Stimulated activated CD4-positive, alpha-beta T cell treated with anti-CD3 and anti-CD28 coated beads, Interleukin-2, amount 100 ng/mL, for 4 hours (primary cell): Measurements from ENCODE around the gene BTBD9.

Experiments used
- DNase-seq: peaks from one replicate; pipeline ENCODE4 v3.0.0-alpha.2; 2020; ENCODE audit warnings: low read depth

BTBD9 gene

DNA sequence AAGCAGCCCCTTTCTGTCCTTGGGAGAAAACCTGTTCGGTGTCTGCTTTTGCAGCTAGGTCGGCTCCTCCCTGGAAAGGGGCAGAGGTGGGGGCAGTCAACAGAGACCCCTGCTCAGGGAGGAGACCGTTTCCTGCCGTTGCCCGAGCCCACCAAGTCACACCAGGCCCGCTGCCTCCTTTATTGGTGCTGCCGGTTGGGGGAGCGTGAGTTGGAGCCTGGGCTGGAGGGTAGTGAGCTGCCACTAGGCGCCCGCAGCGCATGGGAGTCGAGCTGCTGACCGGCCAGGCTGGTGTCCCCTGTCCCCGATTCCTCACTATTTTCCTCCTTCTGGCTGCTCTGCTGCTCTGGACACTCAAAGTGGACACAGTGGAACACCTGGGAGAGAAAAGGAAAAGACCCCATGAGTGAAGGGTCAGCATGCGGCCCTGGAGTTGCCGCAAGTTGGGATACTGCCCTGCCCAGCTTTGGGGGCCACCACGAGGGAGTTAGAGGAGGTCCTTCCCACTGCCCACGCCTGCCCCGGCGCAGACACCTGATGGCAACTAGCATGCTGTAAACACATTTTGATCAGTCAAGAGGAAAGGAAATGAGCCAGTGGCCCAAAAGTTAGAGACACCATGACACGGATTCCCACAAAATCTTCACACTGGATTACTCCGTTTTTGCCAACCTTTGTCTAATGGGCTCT is 464.8 kb downstream of the BTBD9 start:
- no peak for DNase-seq

DNA sequence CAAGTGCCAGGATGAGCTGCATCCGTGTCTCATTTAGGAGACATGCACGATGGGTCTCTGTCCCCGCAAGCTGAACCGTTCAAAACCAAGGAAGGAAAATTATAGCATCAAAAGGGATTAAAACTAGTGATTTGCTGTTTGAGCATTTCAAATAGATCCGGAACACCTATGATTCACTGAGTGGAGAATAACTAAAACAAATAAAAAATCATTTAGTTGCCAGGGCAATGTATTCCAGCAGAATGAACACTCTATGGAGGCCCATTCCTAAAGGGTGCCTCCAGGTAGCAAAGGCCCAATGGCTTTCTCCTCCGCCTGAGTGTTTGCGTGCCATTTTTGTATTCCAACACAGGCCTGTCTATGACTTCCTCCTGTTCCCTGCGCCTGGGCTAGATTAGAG is 465.4 kb downstream of the BTBD9 start:
- DNase-seq = no peak

DNA sequence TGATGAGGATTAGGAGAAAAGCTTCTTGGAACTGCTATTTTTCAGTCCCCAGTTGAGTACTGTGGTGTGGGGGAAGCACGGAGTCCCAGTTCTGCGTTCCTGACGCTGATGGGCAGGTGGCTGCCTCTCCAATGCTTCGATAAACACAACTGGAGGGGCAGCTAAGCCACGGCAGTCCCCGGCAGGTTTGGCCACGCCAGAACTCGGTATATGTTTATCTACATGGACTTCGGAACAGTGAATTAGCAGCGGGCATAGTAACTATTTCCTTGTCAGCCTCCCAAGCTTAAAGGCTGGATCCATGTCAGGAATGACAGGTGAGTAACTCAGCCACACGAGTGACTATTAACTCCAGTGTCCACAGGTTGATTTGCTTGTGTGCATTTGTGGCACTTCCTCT is 465.8 kb downstream of the BTBD9 start:
- DNase-seq = no peak

DNA sequence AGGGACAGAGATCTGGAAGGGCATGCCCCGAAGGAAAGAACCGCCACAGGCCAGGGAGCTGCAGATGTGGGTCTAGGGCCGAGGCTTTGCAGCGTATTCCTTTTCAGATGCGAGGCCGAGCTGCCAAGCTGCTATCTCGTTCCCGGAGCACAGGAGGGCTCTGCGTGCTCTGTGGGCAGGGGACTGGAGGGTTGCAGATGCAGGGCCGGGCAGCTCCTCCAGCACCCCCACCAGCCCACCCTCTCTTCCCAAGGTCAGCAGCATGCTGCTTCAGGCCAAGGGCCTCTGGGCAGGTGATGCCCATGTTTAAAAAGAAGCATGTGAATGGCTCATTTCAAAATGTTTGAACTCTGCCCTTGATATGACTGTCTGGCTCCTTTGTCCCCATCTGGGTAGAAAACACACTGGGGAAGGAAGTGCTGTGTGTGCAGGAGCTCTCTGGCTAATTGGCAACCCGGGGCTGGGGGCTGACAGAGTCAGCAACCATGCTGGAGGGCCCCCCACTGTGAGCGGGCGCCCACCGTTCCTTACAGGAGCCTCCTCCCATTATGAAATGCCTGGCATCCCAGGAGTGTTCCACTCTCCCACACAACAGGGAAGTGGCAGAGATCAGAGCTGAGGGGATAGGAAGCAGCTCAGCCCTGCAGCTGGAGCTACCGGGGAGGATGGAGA is 466.9 kb downstream of the BTBD9 start:
- DNase-seq = no peak

DNA sequence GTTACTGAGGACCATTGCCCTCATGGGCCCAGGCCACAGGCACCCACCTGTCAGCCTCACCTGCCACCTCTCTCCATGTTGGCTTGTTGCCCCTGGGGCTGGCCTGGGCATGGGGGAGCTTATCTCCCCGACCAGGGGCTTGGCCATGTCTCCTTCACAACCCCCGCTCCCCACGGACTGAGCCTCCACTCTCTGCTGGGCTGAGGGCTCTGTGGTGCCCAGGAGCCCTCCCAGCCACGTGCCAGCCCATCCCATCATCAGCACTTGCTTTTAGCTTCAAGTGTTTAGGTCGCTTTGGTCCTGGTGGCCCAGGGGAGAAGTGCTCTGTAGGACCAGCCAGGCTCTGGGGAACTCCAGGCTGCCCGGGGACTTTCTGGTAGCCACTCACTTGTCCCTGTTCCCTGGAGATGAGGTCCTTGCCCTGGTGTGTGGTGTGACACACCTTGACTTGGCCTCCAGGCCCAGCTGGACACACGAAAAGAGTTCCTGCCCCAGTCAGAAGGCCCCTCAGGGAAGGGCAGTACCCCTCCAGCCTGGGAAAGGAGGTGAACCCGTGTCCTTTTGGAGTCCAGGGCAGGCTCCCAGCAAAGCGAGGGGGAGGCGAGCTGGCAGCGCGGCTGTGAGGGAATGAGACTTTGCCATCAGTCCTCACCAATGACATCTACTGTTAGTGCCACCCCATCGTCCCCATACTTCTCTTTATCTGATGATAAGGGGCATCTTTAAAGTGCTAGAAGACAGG is 467.6 kb downstream of the BTBD9 start:
- no peak for DNase-seq

DNA sequence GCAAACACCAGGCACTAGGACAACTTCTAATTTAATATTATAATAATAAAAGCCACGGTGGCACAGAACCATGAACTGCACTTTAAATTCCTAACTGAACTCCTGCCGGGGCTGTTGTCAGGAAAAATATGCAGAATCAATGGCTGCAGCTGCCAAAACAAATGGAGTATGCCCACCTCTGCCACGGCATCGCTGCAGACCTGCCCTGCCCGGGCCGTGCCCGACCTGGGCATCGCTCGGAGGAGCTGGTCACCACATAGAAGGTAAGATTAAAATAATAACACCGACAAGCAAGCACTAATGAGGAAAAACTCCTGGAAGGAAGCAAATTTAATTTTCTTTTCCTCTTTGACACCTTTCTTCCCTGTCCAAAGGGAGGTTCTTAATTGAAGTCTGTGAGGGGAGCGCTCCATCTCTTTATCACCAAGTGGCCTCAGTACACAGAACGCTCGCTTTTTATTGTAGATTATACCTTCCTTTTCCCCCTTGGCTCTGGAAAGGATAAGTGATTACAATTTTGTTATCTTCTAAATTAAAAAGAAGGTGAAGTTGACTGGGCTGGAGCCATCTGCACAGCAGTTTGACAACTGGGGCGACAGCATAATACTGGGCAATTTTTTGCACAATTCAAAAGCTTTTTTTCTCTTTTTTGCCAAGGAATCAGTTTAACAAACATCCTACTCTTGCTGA is 468.9 kb downstream of the BTBD9 start:
- no peak for DNase-seq

DNA sequence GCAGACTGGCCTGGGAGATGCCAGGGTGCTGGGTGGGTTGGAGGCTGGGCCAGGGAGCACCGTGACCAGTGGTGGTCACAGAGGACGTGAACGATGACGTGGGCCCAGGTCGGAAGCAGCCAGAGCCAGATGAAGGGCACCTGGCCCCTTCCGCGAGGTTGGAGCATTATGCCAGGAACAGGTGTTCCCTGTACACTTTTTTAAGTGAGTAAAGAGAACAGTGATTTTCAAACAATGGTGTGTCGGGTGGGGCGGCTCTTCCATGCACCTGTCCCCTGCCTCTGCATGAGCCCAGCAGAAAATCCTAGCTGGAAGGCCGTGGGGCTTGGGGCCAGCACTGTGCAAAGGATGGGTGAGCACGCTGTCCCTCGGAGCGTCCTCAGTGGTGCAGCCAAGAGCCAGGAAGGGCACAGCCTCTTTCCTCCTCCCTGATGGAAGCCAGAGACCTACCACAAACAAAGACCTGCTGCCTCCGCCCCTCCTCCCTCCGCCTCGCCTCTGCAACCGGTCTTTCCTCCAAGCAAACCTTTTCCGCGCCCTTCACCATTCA is 469.7 kb downstream of the BTBD9 start:
- DNase-seq = no peak

DNA sequence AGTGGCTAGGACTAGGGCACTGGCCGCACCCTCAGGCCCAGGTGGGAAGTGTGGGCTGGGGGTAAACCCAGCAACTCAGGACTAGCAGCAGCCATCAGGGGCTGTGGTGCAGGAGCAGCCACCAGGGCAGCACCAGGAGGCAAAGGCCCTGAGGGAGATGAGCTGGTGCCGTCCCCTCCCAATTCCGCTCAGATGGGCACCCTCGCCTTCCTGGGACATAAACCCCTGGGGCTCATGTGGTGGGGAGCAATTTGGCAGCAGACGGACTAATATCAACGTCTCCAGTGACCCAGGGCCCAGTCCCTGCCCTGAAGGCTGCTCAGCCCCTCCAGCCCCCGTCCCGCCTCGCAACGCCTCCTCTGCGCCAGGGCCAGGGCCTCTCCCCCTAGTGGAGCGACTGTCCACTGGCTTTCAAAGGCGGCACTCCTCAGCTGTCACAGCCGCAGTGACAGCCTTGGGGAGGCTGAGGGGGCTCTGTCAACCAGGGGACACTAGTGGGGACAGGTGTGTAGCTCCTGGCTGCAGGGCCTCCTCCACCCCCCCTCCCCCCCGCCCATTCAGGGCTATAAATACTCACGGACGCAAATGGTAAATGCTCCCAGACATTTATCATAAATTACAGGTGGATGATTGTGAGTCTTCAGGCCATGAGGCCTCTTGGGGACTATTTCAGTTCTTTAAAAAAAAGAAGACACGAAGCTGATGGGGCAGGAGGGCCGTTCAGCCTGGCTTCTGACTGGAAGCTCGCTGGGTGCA is 470.3 kb downstream of the BTBD9 start:
- no peak for DNase-seq

DNA sequence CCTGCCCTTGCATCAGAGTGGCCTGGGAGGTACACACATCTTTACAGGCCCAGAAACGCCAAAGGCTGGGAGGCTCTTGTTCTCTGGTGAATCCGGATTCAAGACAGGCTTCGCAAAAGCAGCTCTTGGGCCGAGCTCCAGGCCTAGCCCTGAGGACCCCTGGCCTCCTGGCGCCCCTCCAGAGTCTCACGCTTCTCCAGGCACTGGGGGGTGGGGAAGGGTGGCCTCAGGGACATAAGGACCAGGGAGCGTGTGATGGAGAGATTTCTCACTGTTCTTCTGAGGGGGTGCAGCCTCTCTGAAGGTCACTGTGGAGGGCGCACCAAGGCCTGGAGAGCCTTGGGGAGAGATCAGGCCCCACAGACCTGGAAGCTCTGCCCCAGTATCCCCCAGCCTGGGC is 471.0 kb downstream of the BTBD9 start:
- no peak for DNase-seq

DNA sequence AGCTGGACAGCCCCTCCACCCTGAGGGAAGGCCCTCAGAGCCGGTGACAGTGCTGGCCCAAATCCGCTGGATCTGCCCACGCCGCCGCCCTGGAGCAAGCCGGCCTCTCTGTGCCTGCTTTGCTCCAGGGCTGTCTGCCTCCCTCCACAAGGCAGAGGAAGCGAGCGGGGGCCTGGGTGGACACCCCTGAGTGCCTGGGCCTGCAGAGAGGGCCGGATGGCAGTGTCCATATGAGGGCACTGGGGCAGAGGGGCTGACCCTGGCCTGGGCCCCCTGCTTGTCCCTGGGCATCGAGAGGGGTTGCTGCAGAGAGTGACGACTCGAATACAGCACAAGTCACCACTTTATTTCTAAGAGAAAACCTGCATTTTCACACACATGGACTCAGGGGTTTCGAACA is 471.6 kb downstream of the BTBD9 start:
- no peak for DNase-seq

DNA sequence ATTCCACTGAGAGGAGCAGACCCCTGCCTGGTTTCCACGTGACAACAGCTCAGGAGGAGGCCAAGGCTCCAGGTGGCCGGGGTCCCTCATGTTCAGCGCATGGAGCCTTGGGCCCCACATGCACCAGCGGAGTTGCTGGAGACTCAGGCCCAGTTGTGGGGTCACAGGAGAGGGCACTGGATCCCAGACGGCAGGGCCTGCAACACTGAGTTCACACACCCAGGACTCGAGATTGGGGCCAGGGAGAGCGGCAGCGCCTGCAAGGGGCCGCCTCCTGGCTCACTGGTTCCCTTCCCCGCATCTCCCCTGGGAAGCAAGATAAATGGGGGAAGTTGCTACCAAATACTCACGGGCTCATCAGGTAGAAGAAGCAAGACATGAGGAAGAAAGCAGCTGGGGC is 472.1 kb downstream of the BTBD9 start:
- no peak for DNase-seq

DNA sequence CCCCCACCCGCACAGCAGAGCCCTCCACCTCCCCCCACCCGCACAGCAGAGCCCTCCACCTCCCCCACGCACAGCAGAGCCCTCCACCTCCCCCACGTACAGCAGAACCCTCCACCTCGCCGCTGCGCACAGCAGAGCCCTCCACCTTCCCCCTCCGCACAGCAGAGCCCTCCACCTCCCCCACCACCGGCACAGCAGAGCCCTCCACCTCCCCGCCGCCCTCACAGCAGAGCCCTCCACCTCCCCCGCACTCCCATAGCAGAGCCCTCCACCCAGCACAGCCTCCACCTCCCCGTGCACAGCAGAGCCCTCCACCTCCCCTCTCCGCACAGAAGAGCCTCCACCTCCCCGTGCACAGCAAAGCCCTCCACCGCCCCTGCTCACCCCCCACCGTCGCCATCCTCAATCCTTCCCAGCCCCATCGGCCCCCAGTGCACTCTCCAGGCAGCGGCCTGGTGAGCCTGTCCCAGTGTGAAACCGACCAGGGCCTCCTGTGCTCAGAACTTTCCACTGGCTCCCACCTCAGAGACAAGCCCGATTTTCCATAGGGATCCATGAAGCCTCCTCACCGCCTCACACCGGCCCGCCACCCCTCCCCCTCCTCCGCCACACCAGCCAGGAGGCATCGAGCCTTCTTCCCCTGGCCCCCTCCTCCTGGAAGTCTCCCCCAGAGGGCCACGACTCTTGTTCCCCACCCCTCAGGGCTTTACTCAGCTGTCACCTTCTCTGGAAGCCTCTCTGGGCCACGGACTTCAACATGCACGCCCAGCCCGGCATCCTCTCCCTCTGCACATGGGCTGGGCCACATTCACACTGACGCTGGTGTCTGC is 473.1 kb downstream of the BTBD9 start:
- no peak for DNase-seq

DNA sequence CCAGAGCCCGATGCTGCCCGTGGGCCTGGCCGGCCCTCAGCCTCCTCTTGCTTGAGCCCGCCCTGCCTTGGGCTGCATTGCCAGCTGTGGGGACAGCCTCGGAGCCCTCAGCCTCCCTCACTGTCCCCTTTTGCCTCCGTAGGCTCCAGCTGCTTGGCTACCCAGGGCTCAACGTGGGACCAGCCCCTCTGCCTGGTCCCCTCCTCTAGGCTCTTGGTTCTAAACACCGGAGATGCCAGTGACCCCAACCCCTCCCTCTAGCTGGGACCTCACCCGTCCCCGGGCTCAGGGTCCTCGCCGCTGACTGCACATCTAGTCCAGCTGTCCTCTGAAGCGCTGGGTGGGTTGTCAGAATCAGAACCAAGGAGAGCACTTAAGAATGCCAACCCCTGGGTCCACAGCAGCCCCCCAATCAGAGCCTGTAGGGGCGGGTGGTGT is 475.0 kb downstream of the BTBD9 start:
- DNase-seq = no peak

DNA sequence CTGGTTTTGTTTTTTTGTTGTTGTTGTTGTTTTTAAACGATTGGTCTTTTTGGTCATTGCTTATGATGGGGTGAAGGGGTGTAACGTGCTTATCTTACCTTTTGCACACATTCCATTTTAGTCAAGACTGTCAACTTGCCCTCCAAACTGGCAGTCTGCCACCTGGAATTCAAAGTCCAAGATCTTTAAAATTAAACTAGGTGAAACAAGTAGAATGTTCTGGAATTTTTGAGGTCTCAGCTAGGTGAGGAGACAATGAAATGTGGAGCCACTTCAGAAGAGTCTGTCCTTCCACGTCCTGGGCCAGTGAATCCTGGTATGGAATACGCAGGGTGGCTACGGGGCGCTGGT is 475.6 kb downstream of the BTBD9 start:
- no peak for DNase-seq

DNA sequence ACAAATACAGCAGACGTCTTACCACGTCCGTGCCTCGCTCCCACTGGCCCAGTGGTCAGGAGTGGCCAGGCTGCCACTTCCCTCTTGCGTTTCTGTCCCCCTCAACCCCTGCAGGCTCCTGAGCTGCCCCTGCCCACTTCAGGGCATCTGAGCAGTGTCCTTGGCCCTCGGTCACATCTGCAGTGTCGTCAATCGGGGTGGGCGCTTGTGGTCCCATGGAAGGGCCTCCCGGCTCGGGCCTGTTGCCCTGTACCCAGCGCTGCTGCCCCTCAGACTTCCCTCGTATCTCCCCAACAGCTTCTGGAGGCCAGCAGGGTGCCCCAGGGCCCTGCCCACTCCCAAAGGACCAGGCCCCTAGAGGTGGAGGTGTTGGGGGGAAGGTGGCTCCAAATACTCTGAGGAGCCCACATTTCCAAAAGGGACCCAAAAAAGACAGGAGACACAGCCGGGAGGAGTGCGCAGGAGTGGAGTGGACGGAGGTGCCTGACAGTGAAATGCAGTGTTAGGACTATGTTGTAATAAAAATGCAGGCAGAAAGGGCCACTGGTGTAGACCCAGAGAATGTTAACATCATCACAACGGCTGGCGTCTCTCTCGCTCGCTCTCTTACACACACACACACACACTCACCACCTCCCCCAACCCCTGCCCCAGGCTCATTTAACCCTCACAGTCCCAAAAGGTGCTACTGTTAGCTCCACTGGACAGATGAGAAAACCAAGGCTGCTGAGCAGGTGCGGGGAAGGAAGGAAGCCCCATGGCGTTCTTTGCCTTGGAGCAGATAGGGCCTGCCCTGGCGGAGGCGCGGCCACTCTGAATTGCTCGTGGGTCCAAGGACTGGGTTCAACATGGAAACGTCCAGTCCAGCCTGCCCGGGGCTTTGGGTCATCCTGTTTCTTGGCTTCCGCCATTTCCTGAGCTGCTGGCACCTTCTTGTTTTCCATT is 476.3 kb downstream of the BTBD9 start:
- no peak for DNase-seq

DNA sequence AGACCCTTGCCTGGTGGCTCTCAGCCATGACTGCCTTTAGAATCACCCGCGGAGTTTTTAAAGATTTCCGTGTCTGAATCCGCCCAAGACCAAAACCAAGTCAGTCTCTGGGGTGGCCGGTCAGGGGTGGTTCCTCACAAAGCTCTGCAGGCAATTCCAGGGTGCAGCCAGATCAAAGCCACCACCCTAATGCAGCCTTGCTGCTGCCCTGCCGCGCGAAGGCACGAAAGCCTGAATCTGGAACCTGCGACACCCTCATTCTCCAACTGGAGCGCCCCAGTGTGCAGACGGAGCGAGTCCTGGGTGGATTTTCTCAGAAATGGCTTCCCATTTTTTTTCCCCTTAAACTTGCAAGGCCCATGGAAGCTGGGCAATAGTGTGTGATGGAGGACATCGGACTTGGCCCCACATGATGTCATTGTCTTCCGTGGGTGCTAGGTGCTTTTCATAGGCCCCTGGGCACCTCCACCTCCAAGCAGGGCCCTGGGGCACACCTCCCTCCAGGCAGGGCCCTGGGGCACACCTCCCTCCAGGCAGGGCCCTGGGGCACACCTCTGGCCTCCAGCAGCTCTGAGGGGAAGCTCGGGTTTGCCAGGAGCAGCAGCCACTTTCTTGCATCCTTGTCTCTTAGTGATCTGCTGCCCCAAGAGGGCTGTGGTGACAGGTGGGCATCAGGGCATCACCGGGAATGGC is 477.1 kb downstream of the BTBD9 start:
- no peak for DNase-seq

DNA sequence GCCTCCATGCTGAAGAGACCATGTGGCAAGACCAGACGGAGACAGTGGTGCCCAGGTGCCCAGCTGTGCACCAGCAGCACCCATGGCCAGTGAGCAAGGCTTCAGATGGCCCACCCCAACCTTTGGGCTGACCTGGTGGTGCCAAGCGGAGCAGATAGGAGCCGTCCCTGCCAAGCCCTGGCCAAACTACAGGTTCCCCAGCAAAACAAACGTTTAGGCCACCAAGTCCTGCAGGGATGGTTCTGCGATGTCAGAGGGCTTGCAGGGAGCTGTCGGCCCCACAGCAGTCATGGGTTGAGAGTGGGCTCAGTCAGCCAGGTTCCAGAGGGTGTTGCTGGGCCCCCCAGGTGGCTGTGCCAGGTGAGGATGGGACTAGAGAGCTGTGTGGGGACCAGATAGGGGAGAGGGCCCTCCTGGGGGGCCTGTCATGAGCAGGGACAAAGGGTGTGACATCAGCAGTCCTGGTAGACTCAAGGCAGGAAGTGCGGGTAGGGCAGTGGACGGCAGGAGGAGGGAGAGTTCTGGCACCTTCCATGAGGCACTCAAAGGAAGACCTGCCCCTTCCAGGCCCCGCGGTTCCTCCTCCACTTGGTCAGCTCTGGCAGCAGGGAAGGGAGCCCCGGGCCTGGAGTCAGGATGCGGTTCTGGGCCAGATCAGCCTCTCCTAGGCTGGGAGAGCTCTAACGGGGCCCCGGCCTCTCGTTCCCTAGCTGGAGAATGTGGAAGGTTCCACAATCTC is 477.8 kb downstream of the BTBD9 start:
- no peak for DNase-seq

DNA sequence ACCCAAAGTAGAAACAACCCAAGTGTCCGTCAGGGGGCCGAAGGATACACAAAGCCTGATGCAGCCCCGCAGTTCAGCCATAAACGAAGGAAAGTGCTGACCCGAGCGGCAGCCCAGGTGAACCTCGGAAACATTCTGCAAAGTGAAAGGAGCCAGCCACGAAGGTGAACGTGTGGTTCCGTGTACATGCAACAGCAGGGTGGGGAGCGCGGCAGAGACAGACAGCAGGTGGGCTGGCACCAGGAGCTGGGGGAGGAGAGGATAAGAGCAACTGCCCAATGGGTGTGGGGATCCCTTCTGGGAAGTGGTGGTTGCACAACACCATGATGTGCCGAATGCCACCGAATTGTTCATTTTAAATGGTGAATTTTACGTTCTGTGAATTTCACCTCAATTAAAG is 478.4 kb downstream of the BTBD9 start:
- no peak for DNase-seq
